NCI-H1105 (cell line): ENCODE measurements around the gene GNB1L.

Experiments used
- DNase-seq: peaks from one replicate; lab custom pipeline; 2025; lab: John Stamatoyannopoulos, UW

GNB1L gene

DNA sequence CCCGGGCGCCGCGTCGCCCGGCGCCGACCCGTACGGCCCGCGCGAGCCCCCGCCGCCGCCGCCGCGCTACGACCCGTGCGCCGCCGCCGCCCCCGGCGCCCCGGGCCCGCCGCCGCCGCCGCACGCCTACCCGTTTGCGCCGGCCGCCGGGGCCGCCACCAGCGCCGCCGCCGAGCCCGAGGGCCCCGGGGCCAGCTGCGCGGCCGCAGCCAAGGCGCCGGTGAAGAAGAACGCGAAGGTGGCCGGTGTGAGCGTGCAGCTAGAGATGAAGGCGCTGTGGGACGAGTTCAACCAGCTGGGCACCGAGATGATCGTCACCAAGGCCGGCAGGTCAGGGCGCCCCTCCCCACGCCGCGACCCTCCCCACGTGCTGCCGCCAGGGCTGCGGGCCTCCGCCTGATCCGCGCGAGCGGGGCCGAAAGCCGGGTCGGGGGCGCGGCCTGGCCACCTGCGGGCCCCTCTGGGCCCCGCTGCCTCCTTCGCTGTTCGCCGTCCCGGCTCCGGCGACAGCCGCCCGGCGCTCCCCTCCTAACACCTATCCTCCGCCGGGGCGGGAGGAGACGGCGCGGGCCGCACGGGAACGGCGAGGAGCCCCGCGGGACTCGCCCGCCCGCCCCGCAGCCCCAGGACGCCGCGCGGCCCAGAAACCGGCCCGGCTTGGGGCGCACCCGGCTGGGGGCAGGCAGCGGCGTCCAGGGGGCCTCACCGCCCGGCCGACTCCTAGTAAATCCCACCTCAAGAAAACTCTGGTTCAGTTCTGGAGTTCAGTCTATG lies 93.5 kb downstream of the GNB1L start:
- no peak for DNase-seq

DNA sequence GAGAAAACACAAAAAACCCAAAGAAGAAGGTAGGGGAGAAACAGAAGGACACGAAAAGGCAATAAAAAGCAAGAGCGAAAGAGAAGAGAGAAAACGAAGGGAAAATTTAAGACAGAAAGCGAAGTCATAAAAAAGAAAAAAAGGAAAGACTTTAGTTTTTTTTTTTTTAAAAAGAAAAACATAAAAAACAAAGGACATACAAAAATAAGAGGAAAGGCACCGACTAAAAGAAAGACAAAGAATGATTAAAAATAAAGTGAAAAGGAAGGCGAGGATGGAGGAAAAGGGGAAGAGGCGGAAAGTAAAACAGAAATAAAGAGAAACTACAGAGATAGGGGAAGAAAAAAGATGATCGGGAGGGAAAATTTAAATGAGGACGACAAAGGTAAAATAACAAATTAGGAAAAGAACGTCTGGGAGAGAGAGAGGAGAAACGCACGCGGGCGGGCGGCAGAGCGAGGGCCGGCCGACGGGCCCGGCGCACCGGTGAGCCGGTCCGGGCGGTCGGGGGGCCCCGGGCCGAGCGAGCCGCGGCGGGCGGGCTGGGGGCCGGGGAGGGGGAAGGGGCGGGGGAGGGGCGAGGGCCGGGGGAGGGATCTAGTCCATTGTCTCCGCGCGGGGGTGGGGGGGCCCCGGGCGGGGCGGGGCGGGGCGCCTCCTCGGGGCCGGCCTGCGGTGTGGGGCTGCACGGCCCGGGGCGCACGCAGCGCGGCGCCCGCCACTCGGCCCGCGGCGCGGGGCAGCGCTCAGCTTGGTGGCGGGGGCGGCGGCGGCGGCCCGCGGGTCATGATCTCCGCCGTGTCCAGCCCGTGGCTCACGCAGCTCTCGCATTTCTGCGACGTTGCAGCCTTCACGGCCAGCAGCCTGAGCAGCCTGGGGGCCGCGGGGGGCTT lies 94.4 kb downstream of the GNB1L start, which contains the start of gene TBX1:
TBX1 (plus strand) TSS at position 721 of the 893 bp plus-strand sequence; CDS start at position 787, 66 bp downstream.
- no peak for DNase-seq

DNA sequence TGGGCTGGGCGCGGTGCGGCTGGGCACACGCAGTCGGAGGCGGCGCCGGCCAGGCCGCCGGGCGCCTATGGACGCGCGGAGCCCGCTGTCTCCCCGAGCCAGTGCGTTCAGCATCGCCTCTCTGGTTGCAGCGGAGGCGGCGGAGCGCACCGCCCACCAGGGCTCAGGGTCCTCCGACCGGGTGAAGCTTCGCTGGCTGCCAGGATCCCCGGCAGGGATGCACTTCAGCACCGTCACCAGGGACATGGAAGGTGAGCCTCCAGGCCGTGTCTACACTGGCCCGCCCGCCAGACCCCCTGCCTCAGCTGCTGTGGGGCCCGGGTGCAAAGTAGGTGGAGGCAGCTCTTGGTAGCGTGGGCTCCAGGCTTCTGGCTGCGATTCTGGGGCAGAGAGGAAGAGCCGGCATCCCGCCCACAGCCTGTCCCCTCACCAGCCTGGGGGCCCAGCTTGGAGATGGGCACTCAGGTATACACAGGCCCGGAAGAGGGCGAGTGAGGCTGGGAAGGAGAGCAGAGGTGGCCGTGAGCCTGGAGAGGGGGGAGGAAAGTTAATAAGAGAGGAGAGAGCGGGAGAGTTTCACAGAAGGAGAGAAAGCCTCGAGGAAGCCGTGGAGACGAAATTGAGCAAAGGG lies 95.1 kb downstream of the GNB1L start:
- no peak for DNase-seq

DNA sequence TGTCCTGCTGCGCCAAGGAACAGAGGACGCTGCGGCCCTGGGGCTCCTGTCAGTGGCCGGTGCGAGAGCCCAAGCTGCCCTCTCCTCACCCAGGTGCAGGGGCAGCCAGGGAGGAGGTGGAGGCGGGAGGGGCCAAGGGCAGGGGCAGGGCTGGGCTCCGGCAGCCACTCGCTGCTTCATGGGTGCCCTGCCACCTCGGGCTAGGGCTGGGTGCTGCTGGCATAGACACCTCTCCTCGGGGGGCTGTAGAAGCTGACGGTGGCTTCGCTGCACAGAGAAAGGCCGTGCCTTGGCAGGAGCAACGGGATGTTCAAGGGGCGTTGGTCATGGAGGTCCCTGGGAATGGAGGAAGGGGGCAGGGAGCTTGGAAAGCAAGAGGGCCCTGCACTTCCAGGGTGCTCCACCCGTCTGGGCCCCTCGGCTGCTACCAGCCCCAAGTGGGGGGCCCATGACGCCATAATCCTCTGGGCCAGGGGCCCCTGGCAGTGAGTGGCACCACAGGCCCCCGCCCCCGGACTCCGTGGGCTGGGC lies 95.7 kb downstream of the GNB1L start:
- no peak for DNase-seq

DNA sequence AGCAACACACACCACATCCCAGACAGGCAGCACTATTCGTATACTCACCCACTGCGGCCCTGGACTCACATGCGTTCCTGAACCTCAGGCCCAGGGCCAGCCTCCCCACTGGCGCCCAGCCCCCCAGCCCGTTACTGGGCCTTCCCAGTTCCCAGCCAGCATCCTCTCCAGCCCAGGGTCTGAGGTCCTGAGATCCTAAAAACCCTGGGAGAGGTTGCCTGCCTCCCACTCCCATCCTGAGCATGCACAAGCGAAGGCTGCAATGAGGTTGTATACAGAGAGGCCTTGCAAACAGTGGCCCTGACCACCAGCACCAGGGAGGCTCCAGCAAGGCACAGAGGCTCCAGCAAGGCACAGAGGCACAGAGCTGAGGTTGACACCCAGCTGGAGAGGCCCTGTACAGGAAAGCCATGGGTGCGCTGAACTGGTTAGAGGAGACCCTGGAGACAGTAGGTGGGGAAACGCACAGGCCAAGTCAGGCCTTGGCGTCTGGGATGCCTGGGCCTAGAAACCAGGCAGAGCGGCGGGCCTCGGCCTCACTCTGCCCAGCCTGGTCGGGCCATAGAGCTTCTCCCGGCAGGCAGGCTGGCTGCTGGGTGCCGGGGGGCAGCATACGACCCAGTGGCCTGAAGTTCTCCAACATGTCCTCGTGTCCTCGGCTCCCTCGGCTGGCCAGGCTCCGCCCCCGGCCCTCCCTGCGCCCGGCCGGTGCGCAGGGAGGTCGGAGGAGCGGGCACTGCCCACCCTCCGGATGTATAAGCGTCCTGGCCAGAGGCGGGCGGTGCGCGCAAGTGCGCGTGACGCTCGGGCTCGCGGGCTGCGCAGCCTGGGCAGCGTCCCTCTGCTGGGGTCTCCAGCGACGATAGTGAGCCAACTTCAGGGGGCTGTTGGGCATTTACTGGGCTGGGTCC lies 96.4 kb downstream of the GNB1L start:
- DNase-seq = no peak

DNA sequence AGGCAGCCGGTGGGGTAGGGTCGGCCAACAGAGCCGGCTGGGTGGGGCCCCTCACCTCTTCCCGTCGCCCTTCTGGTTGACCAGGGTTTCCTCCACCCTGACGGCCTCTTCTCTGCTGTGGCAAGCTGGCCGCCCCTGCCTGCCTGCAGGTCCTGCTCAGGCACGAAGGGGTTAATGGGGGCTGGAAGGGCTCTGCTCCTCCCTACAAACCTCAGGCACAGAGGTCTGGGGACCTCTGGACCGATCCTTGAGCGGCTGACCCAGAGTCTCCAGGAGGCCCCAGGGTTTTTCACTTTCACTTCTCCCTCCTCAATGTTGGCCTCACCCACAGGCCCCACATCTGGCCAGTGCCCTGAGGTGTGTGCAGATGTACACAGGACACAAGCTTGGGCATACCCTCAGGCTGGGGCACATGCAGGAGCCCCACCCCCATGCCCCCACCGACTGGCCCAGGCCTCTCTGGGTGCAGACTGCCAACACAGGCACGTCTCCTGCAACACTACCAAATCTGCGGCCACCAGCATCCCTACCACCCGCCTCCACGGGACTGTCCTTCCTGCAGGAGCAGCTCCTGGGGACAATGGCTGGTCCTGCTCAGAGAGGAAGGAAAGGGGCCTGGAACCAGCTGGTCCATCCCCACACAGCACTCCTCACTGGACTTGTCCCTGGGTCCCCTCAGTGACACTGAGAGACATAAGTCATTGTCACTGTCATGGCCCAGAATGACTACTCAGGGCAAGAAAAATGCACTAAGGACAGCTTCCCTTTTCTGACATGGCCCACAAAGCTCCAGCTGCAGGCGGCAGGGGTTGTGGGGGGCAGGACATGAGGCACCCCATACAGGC lies 97.3 kb downstream of the GNB1L start:
- no peak for DNase-seq

DNA sequence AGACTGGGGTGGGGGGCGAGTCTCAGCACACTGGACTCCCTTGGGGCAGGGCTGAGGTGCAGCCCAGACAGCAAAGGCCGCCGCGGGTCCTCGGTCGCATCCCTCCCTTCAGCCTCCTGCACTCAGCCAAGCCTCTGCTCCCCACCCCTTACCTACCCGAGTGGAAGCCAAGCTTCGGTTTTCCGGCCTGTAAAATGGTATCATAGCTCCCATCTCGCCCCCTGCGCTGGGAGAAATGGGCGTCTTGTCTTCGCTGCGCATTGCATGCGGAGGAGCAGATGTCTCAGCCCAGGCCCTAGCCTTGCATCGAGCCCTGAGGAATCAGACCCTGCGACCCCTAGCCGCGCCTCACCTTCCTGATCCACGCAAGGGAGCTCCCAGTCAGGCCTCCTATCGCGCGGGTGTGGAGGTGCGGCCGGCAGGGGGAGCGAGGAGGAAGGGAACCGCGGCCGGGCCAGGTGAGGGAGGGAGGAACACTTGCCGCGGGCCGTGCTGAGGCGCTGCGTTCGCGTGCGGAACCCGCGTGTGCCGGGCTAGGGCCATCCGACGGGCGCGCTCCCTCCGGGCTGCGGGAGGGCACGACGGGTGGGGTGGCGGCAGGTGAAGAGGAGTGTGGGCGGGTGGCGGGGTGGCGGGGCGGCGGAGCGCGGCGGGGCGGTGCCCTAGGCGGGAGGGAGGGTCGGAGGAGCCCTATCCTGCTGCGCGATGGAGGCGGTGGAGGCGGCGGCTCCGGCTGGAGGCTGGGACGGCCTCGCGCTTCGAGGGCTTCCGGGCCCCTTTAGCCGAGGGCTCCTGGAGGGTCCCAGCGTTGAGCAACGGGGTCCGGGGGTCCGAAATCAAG lies 98.2 kb downstream of the GNB1L start:
- DNase-seq = peak; percentile 10

DNA sequence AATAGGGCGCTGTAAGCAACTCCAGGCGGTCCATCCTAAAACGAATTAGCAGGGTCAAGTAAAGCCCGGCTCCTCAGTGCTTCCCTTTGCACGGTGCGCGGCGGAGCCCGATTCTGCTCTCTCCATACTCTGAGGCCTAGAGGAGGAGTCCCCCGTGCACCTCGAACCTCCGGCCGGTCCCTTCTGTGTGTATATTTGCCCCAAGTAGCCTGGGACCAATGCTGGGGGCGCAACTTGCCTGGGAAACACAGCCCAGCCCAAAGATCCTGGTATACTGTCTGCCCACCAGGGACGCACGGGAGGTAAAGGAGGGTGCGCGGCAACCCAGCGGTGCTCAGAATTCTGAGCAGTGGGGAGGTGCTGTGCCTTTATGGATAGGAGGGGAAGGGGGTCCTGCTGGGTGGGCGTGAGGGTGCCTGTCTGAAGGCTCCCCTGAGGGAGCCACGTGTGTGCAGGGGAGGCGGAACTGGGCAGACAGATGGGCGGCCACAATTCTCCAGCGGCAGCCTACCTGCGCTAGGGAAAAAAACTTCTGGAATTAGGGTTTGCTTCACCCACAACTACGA lies 98.9 kb downstream of the GNB1L start:
- DNase-seq = no peak

DNA sequence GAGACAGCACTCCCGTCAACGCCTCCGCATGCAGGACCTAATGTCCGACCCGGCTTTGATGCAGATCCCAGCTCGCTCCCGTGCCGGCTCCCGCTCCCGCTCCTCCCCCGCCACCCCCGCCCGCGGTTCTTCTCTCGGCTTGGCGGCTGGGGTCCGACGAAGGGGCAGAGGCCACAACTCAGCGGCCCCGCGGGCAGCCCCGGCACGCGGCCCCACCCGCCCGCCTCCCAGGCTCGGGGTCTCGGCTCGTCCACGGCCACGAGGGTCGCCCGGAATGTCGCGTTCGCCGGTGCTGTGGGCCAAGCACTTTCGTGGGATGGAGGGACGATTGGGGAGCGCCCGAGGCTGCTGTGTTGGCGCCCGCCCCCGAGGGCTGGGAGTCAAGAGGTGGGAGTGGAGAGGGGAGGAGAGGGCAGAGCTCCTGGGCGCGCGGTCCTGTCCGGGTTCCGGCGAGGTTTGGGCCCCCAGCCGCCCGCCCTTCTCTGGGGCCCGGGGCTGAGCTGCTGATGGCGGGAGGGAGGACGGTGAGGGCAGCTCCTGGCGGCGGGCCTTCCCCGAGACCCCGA lies 99.4 kb downstream of the GNB1L start:
- no peak for DNase-seq

DNA sequence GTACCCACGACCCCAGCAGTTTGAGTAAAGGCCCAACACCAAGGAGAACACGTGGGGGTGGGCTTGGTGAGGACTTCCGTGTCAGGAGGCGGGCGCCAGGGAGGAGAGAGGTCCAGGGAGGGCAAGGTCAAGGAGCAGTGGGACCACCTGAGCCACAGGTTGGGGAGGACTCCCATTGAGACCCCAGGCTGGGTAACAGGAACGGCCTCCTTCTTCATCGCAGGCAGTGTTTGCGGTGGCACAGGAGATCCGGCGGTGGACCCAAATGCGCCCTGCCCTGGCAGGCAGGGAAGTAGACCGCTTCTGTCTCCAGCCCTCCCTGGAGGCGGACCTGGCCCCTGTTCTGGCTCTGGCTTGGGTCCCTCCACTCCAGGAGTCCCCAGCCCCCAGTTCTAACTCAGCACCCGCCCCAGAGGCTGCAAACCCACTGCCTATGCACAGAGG lies 100.0 kb downstream of the GNB1L start:
- no peak for DNase-seq

DNA sequence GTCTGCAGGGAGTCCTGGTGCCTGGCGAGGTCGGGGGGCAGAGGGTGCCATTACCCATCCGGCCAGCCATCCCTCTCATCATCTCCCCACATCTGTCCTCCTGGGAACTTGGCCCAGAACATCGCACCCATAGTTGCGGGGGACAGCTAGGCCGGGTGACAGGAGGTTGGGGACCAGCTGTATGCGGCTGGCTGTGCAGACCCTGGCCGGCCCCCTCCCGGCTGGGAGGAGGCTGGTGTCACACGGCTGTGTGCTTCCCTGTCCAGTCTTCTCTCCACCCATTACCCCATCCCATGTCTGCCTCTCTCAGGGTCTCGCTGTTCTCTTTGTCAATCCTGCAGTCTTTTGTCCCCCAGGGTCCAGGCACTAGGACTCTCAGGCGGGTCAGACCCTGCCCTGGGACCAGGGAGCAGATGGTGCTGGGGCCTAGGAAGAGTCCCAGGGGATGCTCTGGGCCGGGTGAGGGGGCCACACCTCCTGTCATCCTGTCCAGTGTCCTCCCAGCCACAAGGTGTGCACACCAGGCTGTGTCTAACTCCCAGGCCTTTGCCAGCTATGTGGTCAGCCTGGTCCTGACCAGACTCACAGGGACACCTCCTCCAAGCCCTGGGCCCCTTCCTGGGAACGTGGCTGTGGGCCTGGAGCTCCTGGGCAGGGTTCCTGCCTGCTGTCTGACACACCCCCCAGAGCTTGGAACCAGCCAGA lies 100.5 kb downstream of the GNB1L start:
- DNase-seq = no peak

DNA sequence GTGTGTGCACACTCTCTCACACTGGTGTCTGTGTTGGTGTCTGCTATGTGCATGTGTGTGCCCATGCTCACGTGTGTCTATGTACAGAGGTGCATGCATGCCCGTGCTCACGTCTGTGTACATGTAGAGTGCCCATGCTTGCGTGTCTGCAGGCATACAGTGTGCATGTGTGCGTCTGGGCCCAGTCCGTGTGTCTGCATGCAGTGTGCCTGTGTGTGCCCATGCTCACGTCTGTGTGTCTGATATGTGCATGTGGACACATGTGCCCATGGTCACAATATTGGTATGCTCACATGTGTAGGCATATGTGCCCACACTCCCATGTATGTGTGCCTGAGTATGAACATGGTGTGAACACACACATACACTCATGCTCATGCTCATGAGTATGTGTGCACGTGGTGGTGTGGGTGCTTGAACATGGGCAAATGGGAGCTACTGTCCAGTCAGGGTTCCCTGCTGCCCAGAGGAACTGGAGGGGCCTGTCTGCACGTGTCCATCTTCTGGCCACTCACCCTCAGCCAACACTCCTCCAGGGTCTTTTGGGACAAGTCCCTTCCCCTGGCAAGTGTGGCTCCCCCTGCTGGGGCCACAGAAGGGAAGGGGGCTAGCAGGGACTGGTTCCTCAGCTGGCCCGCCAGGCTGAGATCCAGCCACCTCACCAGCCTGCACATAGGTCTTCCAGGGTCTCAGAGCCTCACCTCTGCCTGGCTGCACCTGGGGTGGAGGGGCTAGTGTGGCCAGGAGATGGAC lies 101.4 kb downstream of the GNB1L start:
- no peak for DNase-seq

DNA sequence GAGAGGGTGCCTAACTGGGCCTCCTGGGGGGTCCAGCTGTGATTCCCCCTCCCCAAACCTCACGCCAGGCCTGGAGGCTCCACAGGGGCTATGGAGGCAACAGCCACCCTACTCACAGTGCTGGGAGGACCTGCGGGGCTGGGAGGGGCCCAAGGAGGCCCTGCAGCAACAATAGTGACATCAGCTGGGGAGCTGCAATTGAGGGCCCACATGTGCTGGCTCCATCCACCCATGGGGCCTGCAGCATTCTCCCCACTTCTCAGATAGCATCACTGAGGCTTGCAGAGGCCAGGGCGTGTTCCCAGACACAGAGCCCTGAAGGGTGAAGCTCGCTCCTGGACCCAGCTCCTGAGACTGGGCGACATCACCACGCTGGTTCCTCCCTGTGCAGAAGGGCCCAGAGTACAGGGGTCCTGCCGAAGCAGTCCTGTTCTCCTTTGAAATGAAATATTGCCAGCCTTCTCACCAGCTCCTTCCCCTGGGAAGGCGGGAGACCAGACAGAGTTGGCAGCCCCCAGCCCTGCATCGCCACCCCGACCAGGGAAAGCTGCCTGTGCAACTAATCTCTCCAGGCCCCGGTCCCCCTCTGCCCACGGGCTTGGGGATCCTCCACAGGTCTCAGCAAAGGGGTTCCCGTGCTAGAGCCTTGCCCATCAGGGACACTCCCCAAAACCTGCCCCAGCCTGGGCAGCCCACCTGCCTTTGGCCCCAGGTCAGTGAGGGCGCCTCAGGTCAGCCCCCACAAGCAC lies 103.0 kb downstream of the GNB1L start:
- DNase-seq = no peak

DNA sequence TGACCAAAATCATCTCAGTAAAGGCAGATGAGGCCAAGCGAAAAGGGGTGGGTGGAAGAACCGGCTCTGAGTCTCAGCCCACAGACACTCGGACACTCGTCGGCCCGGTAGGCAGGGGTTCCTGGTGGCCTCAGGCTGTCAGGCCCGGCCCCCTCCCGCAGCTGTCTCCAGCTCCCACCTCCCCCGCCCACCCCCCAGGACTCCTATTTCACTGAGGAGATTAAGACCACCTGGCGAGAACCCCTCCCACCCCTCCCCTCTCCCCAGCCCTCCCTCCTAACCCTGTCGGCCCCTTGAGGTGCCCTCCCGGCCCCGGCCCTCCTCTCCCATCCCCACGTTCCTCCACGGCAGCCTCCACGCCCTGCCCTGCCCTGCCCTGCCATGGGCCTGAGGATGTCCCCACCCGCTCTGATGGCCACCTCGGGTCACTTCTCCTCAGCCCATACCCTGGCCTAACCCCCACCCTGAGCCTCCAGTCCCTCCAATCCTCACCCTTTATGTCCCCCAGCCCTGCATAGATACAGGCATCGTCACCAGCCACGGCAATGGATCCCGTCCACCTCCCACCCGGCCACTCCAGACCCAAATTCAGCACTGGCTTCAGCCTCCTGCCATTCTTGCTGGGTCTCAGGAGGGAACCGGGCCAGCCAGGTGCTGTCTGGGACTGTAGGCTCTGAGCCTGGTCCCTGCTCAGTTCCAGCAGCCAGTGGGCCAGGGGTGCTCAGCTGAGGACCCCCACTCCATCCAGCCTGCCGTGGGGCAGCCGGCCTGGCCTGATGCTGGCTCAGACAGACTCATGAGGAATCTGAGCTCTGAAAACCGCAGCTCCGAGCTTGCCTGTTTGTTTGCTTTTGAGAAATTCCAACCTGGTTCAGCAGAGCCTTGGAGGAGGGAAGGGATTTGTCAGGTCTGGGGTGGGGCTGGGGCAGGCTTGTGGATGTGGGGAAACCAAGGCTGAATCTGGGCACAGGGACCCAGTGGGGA lies 103.9 kb downstream of the GNB1L start:
- no peak for DNase-seq

DNA sequence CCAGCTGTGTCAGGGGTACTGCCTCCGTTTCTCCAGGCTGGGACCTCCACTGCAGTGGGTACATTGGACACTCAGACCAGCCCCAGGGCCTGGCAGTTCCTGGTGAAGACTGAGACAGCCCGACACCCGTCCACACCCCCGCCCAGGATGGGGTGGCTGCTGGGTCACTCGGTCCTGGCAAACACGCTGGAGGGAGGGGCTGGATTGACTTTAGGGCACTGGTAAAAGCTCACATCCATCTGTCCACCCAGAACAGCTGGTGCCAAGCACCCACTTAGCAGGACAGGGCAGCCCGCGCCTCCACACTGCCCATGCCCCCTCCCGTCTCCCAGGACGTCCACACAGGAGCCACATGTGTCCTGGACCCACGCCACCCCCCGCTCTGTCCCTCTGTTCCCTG lies 104.8 kb downstream of the GNB1L start:
- DNase-seq = no peak
